ENCODE measurements around the gene PTAFR. TPM values are rescaled to one million over a fixed set of nuclear protein-coding genes. Genes with fewer than 3 reads are reported as not detected.

Gene PTAFR
- total RNA-seq, 1 experiment from 2014 or later, result 0.55 TPM

- Histone ChIP-seq H3K36me3 (replicated peaks; ENCODE audit: control insufficient read depth, insufficient read depth, low read length) (no peaks in the 10 kb centered on the region), H3K27me3 (ENCODE audit: control insufficient read depth, insufficient read depth, low read length) (no peaks in the 10 kb centered on the region), H3K4me3 (ENCODE audit: insufficient read depth, low read depth, low read length) (no peak overlapping the region)
- no peak for DNase-seq
These were observed 14.7 kb downstream of the PTAFR start for GRCh38 chr1:28161751-28162150.

- no peak for DNase-seq
- Histone ChIP-seq H3K4me3 (ENCODE audit: insufficient read depth, low read depth, low read length) (no peak overlapping the region), H3K36me3 (replicated peaks; ENCODE audit: control insufficient read depth, insufficient read depth, low read length) (no peaks in the 10 kb centered on the region), H3K27me3 (ENCODE audit: control insufficient read depth, insufficient read depth, low read length) (no peaks in the 10 kb centered on the region)
These were observed 15.7 kb downstream of the PTAFR start for GRCh38 chr1:28160782-28161266.

GRCh38 chr1:28159680-28160079 lies 16.8 kb downstream of the PTAFR start:
- Histone ChIP-seq H3K27me3 (ENCODE audit: control insufficient read depth, insufficient read depth, low read length) (no peaks in the 10 kb centered on the region), H3K4me3 (ENCODE audit: insufficient read depth, low read depth, low read length) (no peak overlapping the region), H3K36me3 (replicated peaks; ENCODE audit: control insufficient read depth, insufficient read depth, low read length) (no peaks in the 10 kb centered on the region)
- DNase-seq, result no peak

- H3K4me3 ChIP-seq (ENCODE audit: insufficient read depth, low read depth, low read length), result no peak overlapping the region
- peak; percentile 10 for DNase-seq
- H3K27me3 ChIP-seq (ENCODE audit: control insufficient read depth, insufficient read depth, low read length), result no peaks in the 10 kb centered on the region
- no peaks in the 10 kb centered on the region for H3K36me3 ChIP-seq (replicated peaks; ENCODE audit: control insufficient read depth, insufficient read depth, low read length)
These were observed 17.2 kb downstream of the PTAFR start for GRCh38 chr1:28159243-28159642.

GRCh38 chr1:28157894-28158293 lies 18.6 kb downstream of the PTAFR start:
- peak; percentile 10 for DNase-seq
- Histone ChIP-seq H3K4me3 (ENCODE audit: insufficient read depth, low read depth, low read length) (no peak overlapping the region), H3K27me3 (ENCODE audit: control insufficient read depth, insufficient read depth, low read length) (no peaks in the 10 kb centered on the region), H3K36me3 (replicated peaks; ENCODE audit: control insufficient read depth, insufficient read depth, low read length) (no peaks in the 10 kb centered on the region)

- no peak overlapping the region for H3K4me3 ChIP-seq (ENCODE audit: insufficient read depth, low read depth, low read length)
- peak; percentile 16 for DNase-seq
- no peaks in the 10 kb centered on the region for H3K27me3 ChIP-seq (ENCODE audit: control insufficient read depth, insufficient read depth, low read length)
- no peaks in the 10 kb centered on the region for H3K36me3 ChIP-seq (replicated peaks; ENCODE audit: control insufficient read depth, insufficient read depth, low read length)
These were observed 19.7 kb downstream of the PTAFR start for GRCh38 chr1:28156821-28157220.

GRCh38 chr1:28155628-28156027 lies 20.9 kb downstream of the PTAFR start:
- Histone ChIP-seq H3K36me3 (replicated peaks; ENCODE audit: control insufficient read depth, insufficient read depth, low read length) (no peaks in the 10 kb centered on the region), H3K27me3 (ENCODE audit: control insufficient read depth, insufficient read depth, low read length) (no peaks in the 10 kb centered on the region), H3K4me3 (ENCODE audit: insufficient read depth, low read depth, low read length) (no peak overlapping the region)
- no peak for DNase-seq

GRCh38 chr1:28154078-28154594 lies 22.4 kb downstream of the PTAFR start:
- no peaks in the 10 kb centered on the region for H3K36me3 ChIP-seq (replicated peaks; ENCODE audit: control insufficient read depth, insufficient read depth, low read length)
- DNase-seq, result no peak
- H3K4me3 ChIP-seq (ENCODE audit: insufficient read depth, low read depth, low read length), result no peak overlapping the region
- no peaks in the 10 kb centered on the region for H3K27me3 ChIP-seq (ENCODE audit: control insufficient read depth, insufficient read depth, low read length)

- H3K27me3 ChIP-seq (ENCODE audit: control insufficient read depth, insufficient read depth, low read length), result no peaks in the 10 kb centered on the region
- H3K36me3 ChIP-seq (replicated peaks; ENCODE audit: control insufficient read depth, insufficient read depth, low read length), result no peaks in the 10 kb centered on the region
- no peak for DNase-seq
- H3K4me3 ChIP-seq (ENCODE audit: insufficient read depth, low read depth, low read length), result no peak overlapping the region
These were observed 26.2 kb downstream of the PTAFR start for GRCh38 chr1:28150125-28150780.

- DNase-seq, result peak; percentile 13
- H3K36me3 ChIP-seq (replicated peaks; ENCODE audit: control insufficient read depth, insufficient read depth, low read length), result no peaks in the 10 kb centered on the region
- H3K27me3 ChIP-seq (ENCODE audit: control insufficient read depth, insufficient read depth, low read length), result no peaks in the 10 kb centered on the region
- H3K4me3 ChIP-seq (ENCODE audit: insufficient read depth, low read depth, low read length), result no peak overlapping the region
These were observed 27.7 kb downstream of the PTAFR start for GRCh38 chr1:28148880-28149195.

GRCh38 chr1:28147264-28148094 lies 29.0 kb downstream of the PTAFR start:
- DNase-seq, result peak; percentile 78
- Histone ChIP-seq H3K4me3 (ENCODE audit: insufficient read depth, low read depth, low read length) (no peak overlapping the region), H3K36me3 (replicated peaks; ENCODE audit: control insufficient read depth, insufficient read depth, low read length) (no peaks in the 10 kb centered on the region), H3K27me3 (ENCODE audit: control insufficient read depth, insufficient read depth, low read length) (no peaks in the 10 kb centered on the region)

GRCh38 chr1:28145728-28146127 lies 30.8 kb downstream of the PTAFR start:
- no peak for DNase-seq
- H3K27me3 ChIP-seq (ENCODE audit: control insufficient read depth, insufficient read depth, low read length), result no peaks in the 10 kb centered on the region
- no peak overlapping the region for H3K4me3 ChIP-seq (ENCODE audit: insufficient read depth, low read depth, low read length)
- no peaks in the 10 kb centered on the region for H3K36me3 ChIP-seq (replicated peaks; ENCODE audit: control insufficient read depth, insufficient read depth, low read length)

- no peak for DNase-seq
- Histone ChIP-seq H3K36me3 (replicated peaks; ENCODE audit: control insufficient read depth, insufficient read depth, low read length) (no peaks in the 10 kb centered on the region), H3K27me3 (ENCODE audit: control insufficient read depth, insufficient read depth, low read length) (no peaks in the 10 kb centered on the region), H3K4me3 (ENCODE audit: insufficient read depth, low read depth, low read length) (no peak overlapping the region)
These were observed 32.0 kb downstream of the PTAFR start for GRCh38 chr1:28144203-28145135.

GRCh38 chr1:28143496-28144202 lies 32.8 kb downstream of the PTAFR start:
- Histone ChIP-seq H3K36me3 (replicated peaks; ENCODE audit: control insufficient read depth, insufficient read depth, low read length) (no peaks in the 10 kb centered on the region), H3K4me3 (ENCODE audit: insufficient read depth, low read depth, low read length) (no peak overlapping the region), H3K27me3 (ENCODE audit: control insufficient read depth, insufficient read depth, low read length) (no peaks in the 10 kb centered on the region)
- no peak for DNase-seq
